VCaP (cell line): ENCODE results near the gene RUNDC3A.
A peak's percentile ranks its signal among the peaks of the same experiment; 100 is the strongest.

ENCODE experiments used
- H3K27ac ChIP-seq: fragments of 450-650 bp; 2 replicates; pipeline ENCODE4 v1.5.1; 2017
- TF ChIP-seq, protein P1 (sequence below): fragments of 450-650 bp; conservative IDR thresholded peaks from 2 replicates; pipeline ENCODE4 v1.5.1; 2017; ENCODE audit warnings: mild to moderate bottlenecking, moderate library complexity

The RUNDC3A gene

DNA sequence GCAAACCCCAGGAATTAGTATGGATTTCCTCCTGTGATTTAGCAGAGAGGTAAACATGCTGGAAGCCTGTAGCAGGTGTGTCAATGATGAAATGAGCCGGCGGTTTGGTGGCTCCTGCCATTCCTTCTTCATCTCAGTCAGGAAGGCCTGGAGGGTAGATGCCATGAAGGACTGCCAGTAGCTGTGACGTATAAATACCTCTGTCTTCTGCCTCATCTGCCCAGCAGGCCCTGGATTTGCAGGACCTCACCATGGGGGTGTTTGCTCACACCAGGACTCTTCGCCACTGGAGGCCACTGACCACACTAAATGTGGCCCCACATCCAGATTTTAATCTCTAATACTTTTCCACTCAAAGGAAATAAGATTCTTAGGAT, 24.4 kb upstream of the RUNDC3A start:
- TF ChIP-seq, protein P1, sequence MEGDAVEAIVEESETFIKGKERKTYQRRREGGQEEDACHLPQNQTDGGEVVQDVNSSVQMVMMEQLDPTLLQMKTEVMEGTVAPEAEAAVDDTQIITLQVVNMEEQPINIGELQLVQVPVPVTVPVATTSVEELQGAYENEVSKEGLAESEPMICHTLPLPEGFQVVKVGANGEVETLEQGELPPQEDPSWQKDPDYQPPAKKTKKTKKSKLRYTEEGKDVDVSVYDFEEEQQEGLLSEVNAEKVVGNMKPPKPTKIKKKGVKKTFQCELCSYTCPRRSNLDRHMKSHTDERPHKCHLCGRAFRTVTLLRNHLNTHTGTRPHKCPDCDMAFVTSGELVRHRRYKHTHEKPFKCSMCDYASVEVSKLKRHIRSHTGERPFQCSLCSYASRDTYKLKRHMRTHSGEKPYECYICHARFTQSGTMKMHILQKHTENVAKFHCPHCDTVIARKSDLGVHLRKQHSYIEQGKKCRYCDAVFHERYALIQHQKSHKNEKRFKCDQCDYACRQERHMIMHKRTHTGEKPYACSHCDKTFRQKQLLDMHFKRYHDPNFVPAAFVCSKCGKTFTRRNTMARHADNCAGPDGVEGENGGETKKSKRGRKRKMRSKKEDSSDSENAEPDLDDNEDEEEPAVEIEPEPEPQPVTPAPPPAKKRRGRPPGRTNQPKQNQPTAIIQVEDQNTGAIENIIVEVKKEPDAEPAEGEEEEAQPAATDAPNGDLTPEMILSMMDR: no peak
- no peak overlapping the region for H3K27ac ChIP-seq

DNA sequence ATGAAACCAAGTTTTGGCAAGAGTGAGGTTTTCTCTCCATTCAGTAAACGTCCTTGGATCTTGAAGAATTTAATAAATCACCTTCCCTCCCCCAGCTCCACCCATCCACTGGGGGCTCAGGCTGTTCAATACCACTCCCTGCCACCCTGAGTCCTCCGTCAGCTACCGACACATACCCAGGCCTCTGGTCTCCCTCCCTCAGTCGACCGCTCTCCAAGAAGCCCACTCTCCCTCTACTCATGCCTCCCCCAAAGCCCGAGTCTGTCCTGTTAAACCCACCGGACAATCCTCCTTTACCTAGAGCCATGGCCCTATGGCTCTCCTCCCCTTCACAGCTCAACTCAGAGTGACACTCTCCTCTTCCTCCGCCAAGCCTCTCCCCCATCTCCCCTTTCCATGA, 20.8 kb upstream of the RUNDC3A start:
- TF ChIP-seq, protein P1: no peak
- no peak overlapping the region for H3K27ac ChIP-seq

DNA sequence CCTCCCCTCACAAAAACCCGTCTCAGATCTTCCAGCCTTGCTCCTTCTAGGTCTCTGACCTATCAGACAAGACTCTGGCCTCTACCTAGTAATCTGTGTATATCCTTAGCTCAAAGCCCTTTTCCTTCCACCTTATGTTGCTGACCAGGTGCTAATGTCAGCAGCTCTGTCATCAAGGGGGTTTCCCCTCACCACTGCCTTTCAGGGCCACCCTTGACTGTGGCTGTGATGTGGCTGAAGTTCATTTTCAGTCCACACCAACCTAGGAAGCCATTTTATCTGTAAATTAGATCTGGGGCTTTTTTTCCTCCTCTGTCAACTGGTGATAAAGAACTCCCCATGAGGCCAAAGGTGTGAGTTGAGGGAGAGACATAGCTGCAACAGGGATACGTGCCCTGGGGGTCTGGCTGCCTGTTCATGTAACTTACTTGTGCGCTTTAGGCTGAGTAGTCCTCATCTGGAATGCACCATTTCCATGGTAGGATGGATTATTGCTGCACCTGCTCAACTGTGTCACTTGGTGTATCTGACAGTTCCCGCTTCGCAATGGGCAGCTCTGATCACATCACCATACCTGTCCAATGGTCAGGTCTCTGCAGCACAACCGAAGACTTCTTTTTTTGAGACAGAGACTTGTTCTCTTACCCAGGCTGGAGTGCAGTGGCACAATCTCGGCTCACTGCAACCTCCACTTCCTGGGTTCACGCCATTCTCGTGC, 14.7 kb upstream of the RUNDC3A start:
- TF ChIP-seq, protein P1: no peak
- H3K27ac ChIP-seq: no peak overlapping the region

DNA sequence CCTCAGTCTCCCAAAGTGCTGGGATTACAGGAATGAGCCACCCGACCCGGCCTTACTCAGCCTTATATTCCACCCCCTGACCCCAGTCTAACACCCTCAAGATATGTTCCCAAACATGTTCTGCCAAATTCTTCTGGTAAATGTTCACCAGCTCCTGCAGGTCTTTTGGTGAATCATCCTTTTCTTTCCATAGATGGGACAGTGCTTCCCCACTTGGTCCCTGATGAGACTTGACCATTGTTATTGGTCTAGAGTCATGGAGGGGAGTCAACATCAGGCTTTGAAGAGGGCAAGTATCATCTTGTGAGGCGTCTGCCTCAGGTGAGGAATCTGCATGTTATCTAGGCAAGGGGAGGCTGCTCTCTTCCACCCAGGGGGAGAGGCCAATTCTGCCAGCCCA, 10.4 kb upstream of the RUNDC3A start:
- no peak overlapping the region for H3K27ac ChIP-seq
- TF ChIP-seq, protein P1: no peak

DNA sequence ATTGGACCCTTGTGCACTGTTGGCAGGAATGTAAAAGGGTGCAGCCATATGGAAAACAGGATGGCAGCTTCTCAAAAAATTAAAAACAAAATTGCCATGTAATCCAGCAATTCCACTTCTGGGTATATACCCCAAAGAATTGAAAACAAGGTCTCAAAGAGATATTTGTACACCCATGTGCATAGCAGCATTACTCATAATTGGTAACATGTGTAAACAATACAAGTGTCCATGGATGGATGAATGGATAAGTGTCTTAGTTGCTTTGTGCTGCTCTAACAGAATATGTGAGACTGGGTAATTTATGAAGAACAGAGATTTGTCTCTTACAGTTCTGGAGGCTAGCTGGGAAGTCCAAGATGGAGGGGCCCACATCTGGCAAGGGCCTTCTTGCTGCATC, 3.8 kb upstream of the RUNDC3A start:
- TF ChIP-seq, protein P1: no peak

DNA sequence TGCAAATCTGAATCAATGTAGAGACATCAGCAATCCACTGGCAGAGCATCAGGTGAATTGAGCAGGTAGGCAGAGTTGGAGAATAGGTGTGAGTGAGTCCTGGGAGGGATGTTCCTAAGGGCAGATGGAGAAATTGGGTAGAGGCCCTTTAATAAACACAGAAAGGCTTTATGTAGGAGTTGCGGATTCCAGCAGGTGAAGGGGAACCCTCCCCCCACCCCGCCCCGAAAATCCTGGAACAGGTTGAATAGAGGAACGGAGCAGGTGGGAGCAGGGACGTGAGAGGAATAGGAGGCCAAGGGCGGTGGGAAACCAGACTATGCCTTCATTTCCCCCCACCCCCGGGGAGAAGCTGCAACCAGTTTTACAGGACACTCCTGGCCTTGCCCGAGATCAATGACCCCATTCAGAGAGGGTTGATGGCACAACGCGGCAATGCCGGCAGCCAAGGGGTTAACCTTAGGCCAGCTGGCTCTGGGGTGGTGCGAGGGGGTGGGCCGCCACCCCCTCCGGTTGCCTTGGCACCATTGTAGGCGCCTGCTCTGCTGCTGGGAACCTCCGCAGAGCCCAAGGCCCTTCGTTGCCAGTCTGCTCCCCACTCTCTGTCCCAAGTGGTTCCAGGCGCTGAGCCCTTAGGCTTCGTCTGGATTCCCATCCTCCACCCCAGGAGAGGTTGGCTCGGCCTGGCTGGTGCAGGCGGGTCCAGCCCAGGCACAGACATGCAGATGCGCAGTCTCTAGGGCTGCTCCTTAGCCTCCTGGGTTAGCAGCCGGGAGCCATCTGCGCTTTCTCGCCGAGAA, 814 bp upstream of the RUNDC3A start:
- H3K27ac ChIP-seq: peak overlapping the region; percentile 65

More for the DNA sequence above, 3.8 kb upstream of the RUNDC3A start:
- no peak overlapping the region for H3K27ac ChIP-seq

DNA sequence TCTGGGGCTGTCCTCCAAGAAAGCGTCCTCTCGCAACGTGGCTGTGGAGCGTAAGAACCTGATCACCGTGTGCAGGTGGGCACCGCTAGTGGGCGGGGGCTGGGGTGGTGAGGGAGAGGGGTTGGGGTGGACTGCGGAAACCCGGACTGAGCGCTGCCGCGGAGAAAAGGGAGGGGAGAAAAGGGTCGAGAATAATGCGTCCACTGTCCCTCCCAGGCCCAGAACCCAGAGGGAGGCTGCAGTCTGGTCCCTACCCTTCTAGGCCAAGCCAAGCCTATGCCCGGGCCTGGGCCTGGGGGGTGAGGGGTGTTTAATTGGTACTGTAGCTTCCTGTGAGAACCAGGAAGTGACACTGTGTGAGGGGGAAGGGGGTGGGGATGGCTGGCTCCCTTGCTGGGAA, 464 bp downstream of the RUNDC3A start:
- TF ChIP-seq, protein P1: no peak

More for the DNA sequence above, 814 bp upstream of the RUNDC3A start:
- TF ChIP-seq, protein P1: no peak

More for the DNA sequence above, 464 bp downstream of the RUNDC3A start:
- peak overlapping the region; percentile 65; the same call in 1 of the 2 replicates for H3K27ac ChIP-seq
